Fibroblast of lung (primary cell): Measurements from ENCODE around the gene SLC35C1. TPM values are rescaled to one million over a fixed set of nuclear protein-coding genes. Genes with fewer than 3 reads are reported as not detected.

Experiments used
- DNase-seq, 2 donors: peaks; one replicate each; pipeline versions ENCODE4 v3.0.0 to v3.0.0-alpha.2; 2010; ENCODE audit warnings: low read depth in 2 of 2
- H2AFZ ChIP-seq: 2 replicates; pipeline ENCODE4 v1.5.1; 2012; ENCODE audit warnings: low read length, control low read depth, inconsistent platforms
- H3K27ac ChIP-seq: 2 replicates; pipeline ENCODE4 v1.5.1; 2011; ENCODE audit warnings: low read length, control low read depth; ENCODE audit not compliant: insufficient read depth
- H3K27me3 ChIP-seq: 2 replicates; pipeline ENCODE4 v1.5.1; 2011; ENCODE audit warnings: mild to moderate bottlenecking, low read length; ENCODE audit not compliant: control insufficient read depth, insufficient read depth
- H3K36me3 ChIP-seq: 2 replicates; pipeline ENCODE4 v1.5.1; 2011; ENCODE audit warnings: low read length; ENCODE audit not compliant: control insufficient read depth, insufficient read depth
- H3K4me1 ChIP-seq: 2 replicates; pipeline ENCODE4 v1.5.1; 2011; ENCODE audit warnings: low read length; ENCODE audit not compliant: control insufficient read depth, insufficient read depth; ENCODE audit errors: extremely low read depth
- H3K4me2 ChIP-seq: 2 replicates; pipeline ENCODE4 v1.5.1; 2011; ENCODE audit warnings: low read length, control low read depth; ENCODE audit not compliant: insufficient read depth; ENCODE audit errors: extremely low read depth
- H3K4me3 ChIP-seq, 4 experiments: fragments of 200-600 bp in 1 of 4; sonication (generic) in 1 of 4; replicated peaks in 1 of 4; 2 replicates each; pipeline ENCODE4 v1.5.1; 2011 to 2016; ENCODE audit warnings: low read length in 4 of 4, low read depth in 3 of 4, mild to moderate bottlenecking in 3 of 4, control low read depth in 2 of 4, inconsistent platforms in 1 of 4, mixed read lengths in 1 of 4; ENCODE audit not compliant: insufficient read depth in 1 of 4; ENCODE audit errors: control extremely low read depth in 1 of 4
- H3K79me2 ChIP-seq: 2 replicates; pipeline ENCODE4 v1.5.1; 2012; ENCODE audit warnings: mild to moderate bottlenecking, low read length, inconsistent platforms; ENCODE audit not compliant: control insufficient read depth, insufficient read depth
- H3K9ac ChIP-seq: 2 replicates; pipeline ENCODE4 v1.5.1; 2011; ENCODE audit warnings: mild to moderate bottlenecking, low read length, control low read depth; ENCODE audit not compliant: insufficient read depth
- H3K9me3 ChIP-seq: 2 replicates; pipeline ENCODE4 v1.5.1; 2012; ENCODE audit warnings: low read depth, low read length; ENCODE audit not compliant: control insufficient read depth, insufficient read depth
- H4K20me1 ChIP-seq: 2 replicates; pipeline ENCODE4 v1.5.1; 2011; ENCODE audit warnings: low read length; ENCODE audit not compliant: control insufficient read depth, insufficient read depth; ENCODE audit errors: extremely low read depth
- CTCF ChIP-seq, 2 donors: IDR thresholded peaks in 1 of 2; conservative IDR thresholded peaks in 1 of 2; 1 replicate in 1 of 2; 2 replicates in 1 of 2; pipeline ENCODE4 v1.5.1; 2011 to 2012; ENCODE audit warnings: low read length in 2 of 2, control low read depth in 1 of 2, inconsistent platforms in 1 of 2, low read depth in 1 of 2, mild to moderate bottlenecking in 1 of 2
- EZH2 ChIP-seq: IDR thresholded peaks from 2 replicates; pipeline ENCODE4 v1.5.1; 2012; ENCODE audit warnings: low read length, control low read depth, mild to moderate bottlenecking; ENCODE audit errors: missing control alignments
- polyA plus RNA-seq, 2 donors: library from polyadenylated mRNA; depleted of rRNA in 1 of 2; stranded (reverse) in 1 of 2; unstranded in 1 of 2; fragments of >200 nt; gene quantifications; 2 replicates each; pipeline ENCODE4 v1.2.1, GENCODE V29; 2011 to 2012; ENCODE audit warnings: missing spikeins in 1 of 2
- total RNA-seq: library from RNA; depleted of rRNA; stranded (reverse); fragments of >200 nt; gene quantifications from 2 replicates; pipeline ENCODE4 v1.2.1, GENCODE V29; 2014

SLC35C1 gene
- total and polyA plus RNA-seq, 2 donors (not counting 1 experiment from before 2014, with no cell fraction given) = 6.7 to 10.4 TPM

- peak overlapping the region in 1 of 4 experiments; percentile 1 for H3K4me3 ChIP-seq
- no peak overlapping the region for H3K9ac ChIP-seq
Observed at GRCh38 chr11:45843158-45843924, 38.4 kb downstream of the SLC35C1 start.

GRCh38 chr11:45844822-45845578 lies 40.1 kb downstream of the SLC35C1 start:
- no peak overlapping the region for H3K27ac ChIP-seq
- no peak for TF ChIP-seq CTCF (conservative IDR thresholded peaks at IDR 0.05 in 1 of 2, IDR thresholded peaks at IDR 0.05 in 1 of 2; ENCODE audit: low read depth in 1 of 2, low read length in 2 of 2)
- no peak for TF ChIP-seq EZH2
- no peaks in the 10 kb centered on the region for H3K36me3 ChIP-seq
- peaks cover 6% of the 10 kb centered on the region for H3K27me3 ChIP-seq
- no peak overlapping the region for H3K9ac ChIP-seq
- H3K4me3 ChIP-seq = no peak overlapping the region
- no peak overlapping the region for H2AFZ ChIP-seq
- H3K79me2 ChIP-seq = peaks cover 13% of the 10 kb centered on the region
- H3K4me2 ChIP-seq = no peak overlapping the region
- no peak for DNase-seq
- no peaks in the 10 kb centered on the region for H4K20me1 ChIP-seq
- H3K4me1 ChIP-seq = peaks cover 8% of the 10 kb centered on the region
- no peaks in the 10 kb centered on the region for H3K9me3 ChIP-seq

More at GRCh38 chr11:45843158-45843924, 38.4 kb downstream of the SLC35C1 start:
- peaks cover 8% of the 10 kb centered on the region for H3K4me1 ChIP-seq
- peaks cover 4% of the 10 kb centered on the region for H3K79me2 ChIP-seq
- DNase-seq = peak; percentile 80 to 87
- peak overlapping the region; percentile 8 for H3K27ac ChIP-seq
- no peaks in the 10 kb centered on the region for H4K20me1 ChIP-seq
- H3K27me3 ChIP-seq = peaks cover 6% of the 10 kb centered on the region
- H3K9me3 ChIP-seq = no peaks in the 10 kb centered on the region
- H3K4me2 ChIP-seq = peak overlapping the region; percentile 81
- peak overlapping the region; percentile 75 for H2AFZ ChIP-seq
- TF ChIP-seq CTCF (conservative IDR thresholded peaks at IDR 0.05 in 1 of 2, IDR thresholded peaks at IDR 0.05 in 1 of 2; ENCODE audit: low read depth in 1 of 2, low read length in 2 of 2) = peak; percentile 89 to 92
- no peak for TF ChIP-seq EZH2
- H3K36me3 ChIP-seq = no peaks in the 10 kb centered on the region

GRCh38 chr11:45846174-45846675 lies 41.3 kb downstream of the SLC35C1 start:
- Histone ChIP-seq H3K27ac (peak overlapping the region; percentile 66), H2AFZ (no peak overlapping the region), H3K4me3 (no peak overlapping the region), H4K20me1 (no peaks in the 10 kb centered on the region), H3K9me3 (no peaks in the 10 kb centered on the region), H3K4me1 (peaks cover 14% of the 10 kb centered on the region), H3K79me2 (peaks cover 22% of the 10 kb centered on the region), H3K9ac (no peak overlapping the region), H3K36me3 (no peaks in the 10 kb centered on the region), H3K4me2 (peak overlapping the region; percentile 48), H3K27me3 (peaks cover 6% of the 10 kb centered on the region)
- DNase-seq = no peak
- TF ChIP-seq CTCF (conservative IDR thresholded peaks at IDR 0.05 in 1 of 2, IDR thresholded peaks at IDR 0.05 in 1 of 2; ENCODE audit: low read depth in 1 of 2, low read length in 2 of 2) (no peak), EZH2 (no peak)
